Measurements from ENCODE around the gene BUB1B. TPM values are rescaled to one million over a fixed set of nuclear protein-coding genes. Genes with fewer than 3 reads are reported as not detected.
"Not testable (repeated sequence)": the region's sequence is repeated elsewhere in the genome, so short reads cannot be mapped to it uniquely, and the experiment has no call there.

Gene BUB1B
- total RNA-seq, 2 experiments from 2014 or later: 1.4 to 2.4 TPM

DNA sequence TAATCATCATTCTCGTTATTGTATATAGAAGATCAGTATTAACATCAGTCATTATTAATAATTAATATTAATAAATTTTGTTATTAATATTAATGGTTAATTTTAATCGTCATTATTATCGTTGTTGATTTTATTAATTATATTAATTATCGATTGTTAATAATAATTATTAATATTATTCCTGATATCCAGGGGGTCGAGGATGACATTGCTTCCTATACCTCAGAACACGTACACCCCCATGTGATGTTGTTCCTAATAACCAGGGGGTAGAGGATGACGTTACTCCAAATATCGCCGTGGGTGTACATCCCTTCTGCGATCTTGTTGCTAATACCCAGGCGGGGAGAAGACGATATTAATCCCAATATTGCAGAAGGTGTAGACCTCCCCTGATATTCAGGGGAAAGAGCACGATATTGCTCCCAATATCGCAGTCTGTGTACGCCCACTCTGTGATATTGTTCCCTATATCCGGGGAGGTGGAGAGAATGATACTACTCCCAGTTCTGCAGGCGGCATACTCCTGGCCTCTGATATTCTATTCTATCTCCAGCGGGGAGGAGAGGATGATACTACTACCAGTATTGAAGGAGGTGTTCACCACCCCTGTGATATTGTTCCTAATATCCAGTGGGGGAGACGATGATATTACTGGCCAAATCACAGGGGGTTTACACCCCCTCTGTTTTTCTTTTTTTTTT, 29.9 kb upstream of the BUB1B start:
- Histone ChIP-seq H3K36me3 (ENCODE audit: insufficient read depth, low read length) (no peaks in the 10 kb centered on the region), H3K27me3 (ENCODE audit: control insufficient read depth in 1 of 2, insufficient read depth in 2 of 2, low read length in 2 of 2) (no peaks in the 10 kb centered on the region), H3K9me3 (ENCODE audit: control insufficient read depth in 1 of 2, insufficient read depth in 1 of 2, low read length in 2 of 2) (no peaks in the 10 kb centered on the region), H3K27ac (ENCODE audit: low read depth in 1 of 2, low read length in 2 of 2) (no peak overlapping the region), H3K4me1 (ENCODE audit: insufficient read depth, low read length) (no peaks in the 10 kb centered on the region), H3K4me3 (ENCODE audit: low read length) (no peak overlapping the region)
- Mint-ChIP-seq H3K36me3 (ENCODE audit: low read depth) (no peaks in the 10 kb centered on the region), H3K9me3 (no peaks in the 10 kb centered on the region), H3K4me3 (no peak overlapping the region), H3K27ac (no peak overlapping the region), H3K4me1 (ENCODE audit: low read depth) (no peaks in the 10 kb centered on the region), H3K27me3 (peaks cover 6% of the 10 kb centered on the region)
- intact Hi-C loops (cut with DNase I, micrococcal nuclease): no loop called here
- DNase-seq: peak in 1 of 14 experiments; percentile 19
- POLR2A ChIA-PET: no interaction called here
- no peak for ATAC-seq (ENCODE audit: poor library complexity)
- CTCF ChIA-PET: no interaction called here
- TF ChIP-seq, protein P1, sequence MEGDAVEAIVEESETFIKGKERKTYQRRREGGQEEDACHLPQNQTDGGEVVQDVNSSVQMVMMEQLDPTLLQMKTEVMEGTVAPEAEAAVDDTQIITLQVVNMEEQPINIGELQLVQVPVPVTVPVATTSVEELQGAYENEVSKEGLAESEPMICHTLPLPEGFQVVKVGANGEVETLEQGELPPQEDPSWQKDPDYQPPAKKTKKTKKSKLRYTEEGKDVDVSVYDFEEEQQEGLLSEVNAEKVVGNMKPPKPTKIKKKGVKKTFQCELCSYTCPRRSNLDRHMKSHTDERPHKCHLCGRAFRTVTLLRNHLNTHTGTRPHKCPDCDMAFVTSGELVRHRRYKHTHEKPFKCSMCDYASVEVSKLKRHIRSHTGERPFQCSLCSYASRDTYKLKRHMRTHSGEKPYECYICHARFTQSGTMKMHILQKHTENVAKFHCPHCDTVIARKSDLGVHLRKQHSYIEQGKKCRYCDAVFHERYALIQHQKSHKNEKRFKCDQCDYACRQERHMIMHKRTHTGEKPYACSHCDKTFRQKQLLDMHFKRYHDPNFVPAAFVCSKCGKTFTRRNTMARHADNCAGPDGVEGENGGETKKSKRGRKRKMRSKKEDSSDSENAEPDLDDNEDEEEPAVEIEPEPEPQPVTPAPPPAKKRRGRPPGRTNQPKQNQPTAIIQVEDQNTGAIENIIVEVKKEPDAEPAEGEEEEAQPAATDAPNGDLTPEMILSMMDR (IDR thresholded peaks at IDR 0.05): no peak

DNA sequence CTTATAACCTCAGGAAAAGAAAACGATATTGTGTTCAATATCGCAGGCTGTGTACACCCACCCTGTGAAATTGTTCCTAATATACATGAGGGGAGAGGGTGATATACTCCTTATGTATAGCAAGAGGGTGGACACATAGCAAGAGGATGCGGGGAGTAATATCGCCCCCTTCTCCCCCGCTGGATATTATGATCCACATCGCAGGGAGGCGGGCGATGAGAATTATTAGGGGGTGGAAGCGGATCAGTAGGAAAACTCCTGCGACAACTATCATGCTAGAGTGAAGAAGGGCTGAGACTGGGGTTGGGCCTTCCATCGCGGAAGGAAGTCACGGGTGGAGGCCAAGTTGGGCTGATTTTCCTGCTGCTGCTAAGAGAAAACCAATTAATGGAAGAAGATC, 27.3 kb upstream of the BUB1B start:
- TF ChIP-seq, protein P1 (IDR thresholded peaks at IDR 0.05): no peak
- intact Hi-C loops (cut with DNase I, micrococcal nuclease): no loop called here
- no peak overlapping the region for H3K27ac Mint-ChIP-seq

GRCh38 chr15:40134885-40135284, 26.0 kb upstream of the BUB1B start:
- H3K4me3 Mint-ChIP-seq: no peak overlapping the region
- no peaks in the 10 kb centered on the region for H3K36me3 ChIP-seq (ENCODE audit: insufficient read depth, low read length)
- no peaks in the 10 kb centered on the region for H3K4me1 ChIP-seq (ENCODE audit: insufficient read depth, low read length)
- CTCF ChIA-PET: no interaction called here
- H3K4me3 ChIP-seq (ENCODE audit: low read length): no peak overlapping the region
- no peak overlapping the region for H3K27ac Mint-ChIP-seq
- ATAC-seq (ENCODE audit: poor library complexity): no peak
- no peaks in the 10 kb centered on the region for H3K27me3 ChIP-seq (ENCODE audit: control insufficient read depth in 1 of 2, insufficient read depth in 2 of 2, low read length in 2 of 2)
- H3K27me3 Mint-ChIP-seq: peaks cover 2% of the 10 kb centered on the region
- DNase-seq: no peak
- intact Hi-C loops (cut with DNase I, micrococcal nuclease): no loop called here
- TF ChIP-seq, protein P1 (IDR thresholded peaks at IDR 0.05): no peak
- no peaks in the 10 kb centered on the region for H3K4me1 Mint-ChIP-seq (ENCODE audit: low read depth)
- no peak overlapping the region for H3K27ac ChIP-seq (ENCODE audit: low read depth in 1 of 2, low read length in 2 of 2)
- no peaks in the 10 kb centered on the region for H3K9me3 ChIP-seq (ENCODE audit: control insufficient read depth in 1 of 2, insufficient read depth in 1 of 2, low read length in 2 of 2)
- no peaks in the 10 kb centered on the region for H3K9me3 Mint-ChIP-seq
- no peaks in the 10 kb centered on the region for H3K36me3 Mint-ChIP-seq (ENCODE audit: low read depth)
- POLR2A ChIA-PET: interaction anchor here (1.3 kb wide), 1 partner anchor 27 kb away, joined by 3 read pairs; the partner anchor contains the start of gene BMF

More for the DNA sequence above, 27.3 kb upstream of the BUB1B start:
- ATAC-seq (ENCODE audit: poor library complexity): no peak
- peaks cover 6% of the 10 kb centered on the region for H3K27me3 Mint-ChIP-seq
- no peak overlapping the region for H3K4me3 Mint-ChIP-seq
- ChIA-PET POLR2A (no interaction called here), CTCF (no interaction called here)
- H3K4me1 ChIP-seq (ENCODE audit: insufficient read depth, low read length): no peaks in the 10 kb centered on the region
- no peak for DNase-seq
- no peaks in the 10 kb centered on the region for H3K27me3 ChIP-seq (ENCODE audit: control insufficient read depth in 1 of 2, insufficient read depth in 2 of 2, low read length in 2 of 2)
- no peak overlapping the region for H3K27ac ChIP-seq (ENCODE audit: low read depth in 1 of 2, low read length in 2 of 2)
- H3K4me3 ChIP-seq (ENCODE audit: low read length): no peak overlapping the region
- no peaks in the 10 kb centered on the region for H3K4me1 Mint-ChIP-seq (ENCODE audit: low read depth)
- no peaks in the 10 kb centered on the region for H3K36me3 Mint-ChIP-seq (ENCODE audit: low read depth)
- H3K36me3 ChIP-seq (ENCODE audit: insufficient read depth, low read length): no peaks in the 10 kb centered on the region
- no peaks in the 10 kb centered on the region for H3K9me3 ChIP-seq (ENCODE audit: control insufficient read depth in 1 of 2, insufficient read depth in 1 of 2, low read length in 2 of 2)
- H3K9me3 Mint-ChIP-seq: no peaks in the 10 kb centered on the region

DNA sequence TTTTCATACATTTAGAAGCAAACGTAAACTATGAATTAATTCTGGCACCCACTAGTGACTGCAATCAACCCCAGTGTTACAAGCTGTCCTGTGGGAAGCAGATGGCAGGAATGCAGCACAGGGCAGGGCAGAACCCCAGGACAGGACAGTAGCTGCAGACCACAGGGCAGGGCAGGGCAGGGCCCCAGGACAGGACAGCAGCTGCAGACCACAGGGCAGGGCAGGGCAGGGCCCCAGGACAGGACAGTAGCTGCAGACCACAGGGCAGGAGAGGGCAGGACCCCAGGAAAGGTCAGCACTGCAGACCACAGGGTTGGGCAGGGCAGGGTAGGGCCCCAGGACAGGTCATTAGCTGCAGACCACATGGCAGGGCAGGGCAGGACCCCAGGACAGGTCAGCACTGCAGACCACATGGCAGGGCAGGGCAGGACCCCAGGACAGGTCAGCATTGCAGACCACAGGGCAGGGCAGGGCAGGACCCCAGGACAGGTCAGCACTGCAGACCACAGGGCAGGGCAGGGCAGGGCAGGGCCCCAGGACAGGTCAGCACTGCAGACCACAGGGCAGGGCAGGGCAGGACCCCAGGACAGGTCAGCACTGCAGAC, 24.9 kb upstream of the BUB1B start:
- H3K4me3 ChIP-seq (ENCODE audit: low read length); CTCF ChIA-PET; H3K27ac Mint-ChIP-seq; POLR2A ChIA-PET; H3K9me3 ChIP-seq (ENCODE audit: control insufficient read depth in 1 of 2, insufficient read depth in 1 of 2, low read length in 2 of 2); H3K27me3 Mint-ChIP-seq; H3K4me1 ChIP-seq (ENCODE audit: insufficient read depth, low read length); H3K4me3 Mint-ChIP-seq; DNase-seq; H3K36me3 Mint-ChIP-seq (ENCODE audit: low read depth); intact Hi-C loops (cut with DNase I, micrococcal nuclease); ATAC-seq (ENCODE audit: poor library complexity); H3K4me1 Mint-ChIP-seq (ENCODE audit: low read depth); H3K9me3 Mint-ChIP-seq; H3K27ac ChIP-seq (ENCODE audit: low read depth in 1 of 2, low read length in 2 of 2); H3K27me3 ChIP-seq (ENCODE audit: control insufficient read depth in 1 of 2, insufficient read depth in 2 of 2, low read length in 2 of 2); H3K36me3 ChIP-seq (ENCODE audit: insufficient read depth, low read length): not testable (repeated sequence)

Measured in CD4-positive, alpha-beta T cell (primary cell).